ENCODE data around the gene PTGIS.

Gene PTGIS

DNA sequence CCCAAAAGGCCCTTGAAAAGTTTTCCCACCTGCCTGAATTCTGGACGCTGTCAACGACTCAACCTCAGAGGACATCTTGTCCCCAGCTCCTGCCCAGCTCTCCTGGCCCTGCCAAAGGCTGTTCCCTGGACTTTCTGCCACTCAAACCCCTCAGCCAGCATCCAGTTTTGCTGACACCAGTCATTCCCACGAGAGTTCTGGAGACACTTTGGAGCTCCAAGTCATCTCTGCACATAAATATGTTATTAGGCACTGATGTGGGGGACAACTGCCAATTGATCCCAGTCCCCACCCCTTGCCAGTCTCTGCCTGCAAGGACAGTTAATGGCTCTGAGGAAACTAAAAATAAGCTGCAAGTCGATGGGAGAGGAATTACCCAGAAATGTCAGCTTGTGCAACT, 46.6 kb downstream of the PTGIS start:
- no peak for DNase-seq

GRCh38 chr20:49519777-49520359, 48.1 kb downstream of the PTGIS start:
- no peak for DNase-seq

- DNase-seq = no peak
Measured at GRCh38 chr20:49519212-49519712, 48.7 kb downstream of the PTGIS start.

DNA sequence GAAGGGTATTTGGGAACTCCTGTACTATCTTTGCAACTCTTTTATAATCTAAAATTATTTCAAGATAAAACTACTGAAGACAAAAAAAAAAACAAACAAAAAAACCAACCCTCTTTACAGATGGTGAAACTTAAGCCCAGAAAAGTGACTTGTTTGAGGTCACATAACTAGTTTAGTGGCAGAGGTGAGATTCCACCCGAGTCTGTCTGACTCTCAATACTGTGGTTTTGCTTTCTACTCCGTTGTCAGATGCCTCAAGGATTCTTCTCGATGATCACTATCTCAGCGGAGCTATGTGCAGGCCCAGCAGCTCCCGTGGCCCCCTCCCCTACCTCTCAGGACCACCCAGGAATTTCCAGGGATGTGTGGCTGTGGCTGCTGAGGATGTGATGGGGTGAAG, 49.4 kb downstream of the PTGIS start:
- no peak for DNase-seq

DNA sequence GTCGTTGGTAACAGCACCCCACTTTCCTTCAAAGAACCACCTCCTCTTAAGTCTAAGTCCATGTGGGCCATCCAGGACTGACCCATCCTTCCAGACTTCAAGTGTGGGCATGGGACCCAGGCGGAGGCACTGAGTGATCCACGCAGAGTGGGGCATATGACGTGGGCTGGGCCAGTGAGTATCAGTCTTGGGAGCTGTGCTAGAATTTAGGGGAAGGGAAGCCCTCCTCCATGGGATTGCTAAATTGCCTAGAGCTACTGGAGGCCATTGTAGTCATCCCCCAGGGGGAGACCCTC, 50.2 kb downstream of the PTGIS start:
- DNase-seq = no peak

DNA sequence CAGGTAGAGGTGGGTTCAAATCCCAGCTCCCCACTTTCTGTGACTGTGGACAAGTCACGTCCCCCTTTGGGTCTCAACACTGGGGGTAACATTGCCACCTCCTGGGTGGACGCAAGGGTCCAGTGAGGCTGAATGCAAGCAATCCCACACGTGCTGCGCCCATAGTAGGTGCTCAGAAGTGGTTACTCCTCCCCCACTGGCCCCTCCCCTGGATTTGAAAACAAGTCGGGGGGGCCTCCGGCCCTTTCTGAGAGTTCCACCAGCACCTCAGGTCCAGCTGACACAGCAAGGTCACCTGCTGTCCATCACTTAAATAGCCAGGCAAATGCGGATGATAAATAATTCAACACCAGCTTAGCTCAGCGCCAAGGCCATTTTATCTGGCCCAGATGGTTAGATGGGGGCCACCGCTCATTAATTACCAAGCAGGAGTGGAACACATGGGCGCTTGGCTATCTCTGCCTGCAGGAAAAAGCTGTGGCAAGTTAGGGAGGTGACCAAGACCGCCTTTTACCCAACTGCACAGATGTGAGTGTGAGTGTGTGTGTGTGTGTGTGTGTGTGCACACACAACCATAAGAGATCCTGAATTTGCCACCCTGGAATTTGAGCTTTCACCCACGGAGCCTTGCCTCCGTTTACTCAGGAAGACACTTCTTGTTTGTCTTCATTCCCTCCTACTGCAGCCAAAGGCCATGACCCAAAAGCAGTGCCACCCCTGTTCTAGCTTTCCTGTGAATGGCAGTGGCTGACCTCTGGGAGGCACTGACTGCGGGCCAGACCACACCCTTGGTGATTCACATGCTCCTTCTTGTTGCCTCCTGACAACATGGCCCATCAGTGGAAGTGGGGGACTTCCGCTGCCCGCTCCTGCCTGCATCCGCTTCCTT, 50.8 kb downstream of the PTGIS start:
- DNase-seq = no peak

GRCh38 chr20:49515586-49515985, 52.4 kb downstream of the PTGIS start:
- no peak for DNase-seq

- no peak for DNase-seq
Measured at GRCh38 chr20:49513517-49513916, 54.4 kb downstream of the PTGIS start.

- no peak for DNase-seq
Measured at GRCh38 chr20:49513009-49513408, 54.9 kb downstream of the PTGIS start.

DNA sequence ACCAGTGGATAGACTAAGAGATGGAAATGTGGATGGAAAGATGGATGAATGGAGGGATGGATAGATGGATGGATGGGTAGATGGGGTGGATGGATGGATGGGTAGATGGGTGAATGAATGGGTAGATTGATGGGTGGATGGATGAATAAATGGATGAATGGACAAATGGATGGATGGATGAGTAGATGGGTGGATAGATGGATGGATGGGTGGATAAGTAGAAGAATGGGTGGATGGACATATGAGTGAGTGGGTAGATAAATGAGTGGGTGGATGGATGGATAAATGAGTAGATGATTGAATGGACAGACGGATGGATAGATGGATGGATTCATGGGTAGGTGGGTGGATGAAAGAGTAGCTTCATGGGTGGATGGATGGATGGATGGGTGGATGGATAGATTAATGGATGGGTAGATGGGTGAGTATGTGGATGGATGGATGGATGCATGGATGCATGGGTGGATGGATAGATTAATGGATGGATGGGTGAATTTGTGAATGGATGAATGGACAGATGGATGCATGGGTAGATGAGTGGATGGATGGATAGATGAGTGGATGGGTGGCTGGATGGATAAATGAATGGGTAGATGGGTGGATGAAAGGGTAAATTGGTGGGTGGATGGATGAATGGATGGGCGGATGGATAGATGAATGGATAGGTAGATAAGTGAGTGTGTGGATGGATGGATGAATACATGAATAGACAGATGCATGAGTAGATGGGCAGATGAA, 56.0 kb downstream of the PTGIS start:
- DNase-seq = no peak

DNA sequence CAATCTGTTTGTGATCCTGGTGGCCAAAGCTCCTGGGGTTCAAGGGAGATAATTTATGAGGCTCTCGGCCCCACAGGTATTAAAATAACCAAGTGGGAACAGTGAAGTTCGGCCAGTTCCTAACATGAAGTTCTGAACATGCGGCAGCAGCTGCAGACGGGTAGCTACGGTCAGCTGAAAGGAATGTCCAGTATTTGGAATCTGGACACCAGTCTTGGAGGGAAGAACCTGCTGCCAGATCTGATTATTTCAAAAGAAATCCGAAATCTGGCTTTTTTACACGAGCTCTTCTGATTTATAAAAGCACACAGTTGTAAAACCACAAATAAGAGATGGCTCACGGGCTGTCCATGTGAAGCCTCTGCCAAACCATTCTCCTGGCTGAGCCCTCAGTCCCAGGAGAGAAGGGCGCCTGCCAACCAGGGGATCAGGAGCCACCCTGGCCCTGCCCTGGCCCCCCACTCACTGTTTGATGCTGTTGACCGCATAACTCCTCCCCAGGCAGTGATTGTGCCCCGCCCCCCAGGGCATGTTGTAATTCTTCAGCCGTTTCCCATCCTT, 57.3 kb downstream of the PTGIS start:
- no peak for DNase-seq

DNA sequence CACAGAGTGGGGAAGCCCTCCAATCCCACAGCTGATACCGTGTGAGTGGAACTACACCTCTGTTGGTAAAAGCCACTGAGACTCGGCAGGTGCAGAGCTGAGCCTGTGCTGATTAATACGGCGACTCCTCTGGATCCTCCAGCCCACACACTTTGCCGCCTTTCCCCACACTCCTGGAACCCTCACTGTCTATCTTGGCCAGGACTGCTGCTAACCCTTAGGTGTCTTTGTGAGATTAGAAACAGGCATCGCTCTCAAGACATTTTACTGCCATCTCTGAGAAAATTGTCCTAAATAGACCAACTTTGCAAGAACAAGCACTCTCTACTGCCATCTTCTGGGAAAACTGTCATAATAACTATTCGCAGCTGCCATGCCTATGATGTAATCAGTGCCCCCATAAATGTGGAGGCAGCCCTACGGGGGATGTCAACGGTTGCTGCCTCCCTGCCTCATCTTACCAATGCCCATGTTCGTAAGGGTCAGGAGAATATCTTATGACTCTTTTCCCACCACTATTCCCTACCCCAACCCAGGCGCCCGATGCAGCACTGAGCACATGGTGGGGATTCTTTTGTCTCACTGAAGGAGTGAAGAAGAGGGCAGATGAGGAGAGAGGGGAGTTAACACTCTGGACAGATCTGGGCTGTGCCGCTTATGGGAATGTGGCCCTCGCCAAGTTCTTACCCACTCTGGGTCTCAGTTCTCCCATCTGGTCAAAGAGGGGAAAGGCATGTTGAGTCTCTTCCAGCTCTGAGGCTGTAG, 59.3 kb downstream of the PTGIS start:
- DNase-seq = no peak

GRCh38 chr20:49507741-49508434, 60.0 kb downstream of the PTGIS start:
- no peak for DNase-seq

DNA sequence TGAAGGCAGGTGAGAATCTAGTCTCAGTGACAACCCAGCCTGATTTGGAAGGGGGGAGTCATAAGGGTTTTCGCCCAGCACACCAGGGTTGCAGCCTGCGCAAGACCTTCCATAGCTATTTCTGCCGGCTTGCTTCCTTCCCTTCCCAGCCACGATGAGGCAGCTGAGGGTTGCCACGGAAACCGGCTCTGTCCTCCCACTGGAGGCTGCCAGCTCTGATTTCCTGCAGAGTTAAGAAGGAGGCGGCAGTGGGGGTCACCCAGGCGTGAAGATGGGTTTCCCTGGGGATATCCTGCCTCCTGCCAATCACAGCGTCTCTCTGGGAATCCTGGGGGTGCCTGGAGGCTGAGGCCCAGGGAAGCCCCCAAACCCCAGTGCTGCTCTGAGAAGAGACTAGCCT, 62.4 kb downstream of the PTGIS start:
- DNase-seq = no peak

GRCh38 chr20:49503176-49503575, 64.8 kb downstream of the PTGIS start:
- no peak for DNase-seq

DNA sequence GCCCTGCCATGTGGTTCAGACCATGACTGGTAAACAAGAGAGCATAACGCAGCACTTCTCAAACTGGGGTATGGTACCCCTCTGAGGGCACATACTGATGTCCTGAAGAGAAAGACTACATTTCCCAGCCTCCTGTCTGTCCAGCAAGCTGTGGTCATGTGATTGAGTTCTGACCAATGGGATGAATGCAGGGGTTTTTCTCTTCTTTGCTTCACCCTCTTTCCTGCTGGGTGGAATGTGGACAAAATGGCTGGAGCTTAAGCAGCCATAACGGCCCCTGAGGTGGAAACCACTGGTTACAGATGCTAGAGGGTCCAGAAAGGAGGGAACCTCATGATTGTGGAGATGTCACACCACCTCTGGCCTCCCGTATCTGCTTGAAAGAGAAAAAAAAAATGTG, 66.0 kb downstream of the PTGIS start:
- no peak for DNase-seq

- DNase-seq = no peak
Measured at GRCh38 chr20:49497398-49497669, 70.6 kb downstream of the PTGIS start.

GRCh38 chr20:49496553-49497397, 71.2 kb downstream of the PTGIS start:
- DNase-seq = no peak

DNA sequence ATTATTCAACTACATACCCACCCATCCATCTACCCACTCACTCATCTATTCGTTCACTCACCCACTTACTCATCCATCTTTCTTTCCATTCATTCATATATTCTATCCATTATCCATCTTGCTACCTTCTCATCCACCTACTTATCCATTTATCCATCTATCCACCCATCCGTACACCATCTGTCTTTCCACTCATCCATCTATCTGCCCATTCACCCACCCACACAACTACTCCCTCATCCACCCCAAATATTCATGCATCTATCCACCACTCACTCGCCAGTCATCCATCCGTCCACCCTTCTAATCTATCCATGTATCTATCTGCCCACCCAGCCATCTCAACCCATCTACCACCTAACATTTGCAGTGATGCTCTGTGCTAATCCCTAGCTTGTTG, 71.9 kb downstream of the PTGIS start:
- no peak for DNase-seq

DNA sequence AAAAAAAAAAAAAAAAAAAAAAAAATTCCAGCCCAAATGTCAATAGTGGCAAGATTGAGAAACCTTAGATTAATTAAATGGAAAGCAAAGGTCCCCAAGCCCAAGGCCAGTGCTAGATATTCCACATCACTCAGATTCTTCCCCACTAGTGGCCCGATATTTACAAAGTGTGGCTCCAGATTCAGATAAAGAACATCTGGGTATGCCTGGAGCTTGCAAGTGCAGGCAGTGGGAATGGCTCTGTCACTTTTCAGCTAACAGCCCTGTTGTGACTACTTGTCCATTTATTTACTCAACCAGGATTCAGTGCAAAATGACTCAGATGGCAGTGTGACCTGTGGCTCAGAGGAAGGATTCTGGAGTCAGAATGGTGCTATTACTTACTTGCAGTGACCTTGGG, 77.2 kb downstream of the PTGIS start:
- DNase-seq = no peak

DNA sequence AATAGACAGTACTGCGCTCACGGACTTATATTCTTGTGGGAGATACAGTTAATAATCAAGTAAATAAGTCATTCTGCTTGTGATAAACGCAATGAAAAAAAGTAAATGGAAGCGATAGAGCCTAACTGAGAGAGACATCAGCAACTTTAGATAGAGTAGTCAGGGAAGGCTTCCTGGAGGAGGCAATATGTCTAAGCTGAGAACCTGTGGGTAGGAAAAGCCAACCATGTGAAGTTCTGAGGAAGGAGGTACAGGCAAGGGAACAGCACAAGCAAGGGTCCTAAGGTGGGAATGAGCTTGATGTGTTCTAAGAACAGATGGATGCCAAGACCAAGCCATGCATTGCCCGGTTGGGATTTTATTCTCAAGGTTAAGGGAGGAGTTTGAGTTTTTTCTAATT, 78.2 kb downstream of the PTGIS start:
- no peak for DNase-seq

DNA sequence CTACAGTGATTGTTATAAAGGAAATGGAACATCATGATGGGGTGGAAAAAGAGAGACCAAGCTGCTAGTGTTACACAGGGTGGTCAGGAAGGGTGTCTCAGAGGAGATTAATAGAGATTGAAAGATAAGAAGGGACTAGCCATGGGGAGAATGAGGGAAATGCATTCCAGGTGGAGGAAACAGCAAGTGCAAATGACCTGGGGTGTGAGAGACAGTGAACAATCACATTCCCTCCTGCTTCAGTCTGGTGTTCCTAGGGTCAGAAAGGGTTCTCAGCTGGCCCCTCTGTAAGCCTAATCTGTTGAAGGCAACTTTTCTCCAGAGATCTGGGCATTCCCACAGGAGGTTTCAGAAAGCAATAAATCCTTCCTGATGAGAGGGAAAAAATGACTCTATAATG, 81.9 kb downstream of the PTGIS start:
- no peak for DNase-seq

Measured in activated CD8-positive, alpha-beta memory T cell treated with anti-CD3 and anti-CD28 coated beads for 24 hours (primary cell).